HepG2 (cell line): ENCODE data around the gene MIER2. TPM values are rescaled to one million over a fixed set of nuclear protein-coding genes. Genes with fewer than 3 reads are reported as not detected.

Experiments
- ELF3 ChIP-seq: IDR thresholded peaks from 2 replicates; pipeline ENCODE4 v1.6.1; 2016; ENCODE audit warnings: missing genetic modification reagents, missing compliant biosample characterization
- GZF1 ChIP-seq: sonication (generic); formaldehyde crosslinking; IDR thresholded peaks from 2 replicates; pipeline ENCODE4 v1.5.1; 2020; ENCODE audit warnings: mild to moderate bottlenecking, missing genetic modification reagents
- HIVEP1 ChIP-seq: sonication (generic); formaldehyde crosslinking; IDR thresholded peaks from 2 replicates; pipeline ENCODE4 v1.4.0; 2020; ENCODE audit warnings: mild to moderate bottlenecking, missing genetic modification reagents
- HNRNPH1 ChIP-seq: fragments of 200-400 bp; formaldehyde crosslinking; optimal IDR thresholded peaks from 2 replicates; pipeline ENCODE3; 2017; ENCODE audit warnings: mild to moderate bottlenecking, low read depth, low read length
- KLF15 ChIP-seq: sonication (generic); formaldehyde crosslinking; IDR thresholded peaks from 2 replicates; pipeline ENCODE4 v1.8.1; 2023; ENCODE audit warnings: borderline replicate concordance, mild to moderate bottlenecking, inconsistent platforms, missing genetic modification reagents, mixed read lengths
- PBX3 ChIP-seq: sonication (generic); formaldehyde crosslinking; IDR thresholded peaks from 2 replicates; pipeline ENCODE4 v1.8.1; 2023; ENCODE audit warnings: missing genetic modification reagents, inconsistent platforms, borderline replicate concordance
- PITX1 ChIP-seq: sonication (generic); formaldehyde crosslinking; IDR thresholded peaks from 2 replicates; pipeline ENCODE4 v1.5.1; 2020; ENCODE audit warnings: mild to moderate bottlenecking, missing genetic modification reagents
- POLR2AphosphoS2 ChIP-seq: IDR thresholded peaks from 2 replicates; pipeline ENCODE4 v1.6.1; 2011; ENCODE audit warnings: low read depth, low read length, improper control_type of control experiment
- SP1 ChIP-seq, 2 experiments: fragments of 450-650 bp in 1 of 2; sonication (generic) in 1 of 2; formaldehyde crosslinking in 1 of 2; IDR thresholded peaks; 2 replicates each; pipeline versions ENCODE4 v1.4.0 to v1.6.1; 2016 to 2020; ENCODE audit warnings: missing genetic modification reagents in 1 of 2
- SP4 ChIP-seq: sonication (generic); formaldehyde crosslinking; IDR thresholded peaks from 2 replicates; pipeline ENCODE4 v1.8.1; 2023; ENCODE audit warnings: mild to moderate bottlenecking, missing genetic modification reagents
- polyA plus RNA-seq, 8 experiments: library from polyadenylated mRNA; depleted of rRNA in 3 of 8; stranded (reverse) in 7 of 8; unstranded in 1 of 8; fragments of >200 nt; fragmentation: Illumina TruSeq in 4 of 8; extraction: Trizol in 4 of 8; gene quantifications; 2 replicates each; pipeline versions ENCODE4 v1.2.1 to v1.2.3, GENCODE V29; 2011 to 2016; ENCODE audit warnings: low read depth in 4 of 8, missing spikeins in 1 of 8, mixed read lengths in 1 of 8; ENCODE audit not compliant: insufficient read depth in 1 of 8
- total RNA-seq, 5 experiments: library from RNA; depleted of rRNA; stranded (reverse); fragments of >200 nt; fragmentation: Illumina TruSeq; extraction: Trizol; gene quantifications; 2 replicates each; pipeline ENCODE4 v1.2.3, GENCODE V29; 2016; ENCODE audit warnings: low read depth in 1 of 5
- TF ChIP-seq, protein P1 (sequence below), 2 experiments: sonication (generic) in 1 of 2; formaldehyde crosslinking in 1 of 2; IDR thresholded peaks; 2 replicates each; pipeline versions ENCODE4 v1.5.1 to v1.6.1; 2011 to 2020; ENCODE audit warnings: borderline replicate concordance in 1 of 2, low read depth in 1 of 2, low read length in 1 of 2, mild to moderate bottlenecking in 1 of 2, missing genetic modification reagents in 1 of 2, moderate library complexity in 1 of 2
- TF ChIP-seq, protein P2 (sequence below): sonication (generic); formaldehyde crosslinking; IDR thresholded peaks from 2 replicates; pipeline ENCODE4 v1.5.0; 2020; ENCODE audit warnings: mild to moderate bottlenecking, missing genetic modification reagents, borderline replicate concordance

MIER2 gene
- total and polyA plus RNA-seq, 2 of the 13 experiments (the other 11 are each of a cell fraction or from before 2014, with no cell fraction given) = 9.6 to 25.7 TPM

GRCh38 chr19:344625-345319 is at the start of gene MIER2 (continued):
- TF ChIP-seq HIVEP1 (CRISPR knock-in tag) (peak; percentile 54), SP1 (IDR thresholded peaks at IDR 0.05) (no peak), SP1 (CRISPR knock-in tag; IDR thresholded peaks at IDR 0.05) (peak; percentile 92), PBX3 (CRISPR knock-in tag) (no peak), GZF1 (CRISPR knock-in tag) (no peak), KLF15 (no peak), PITX1 (CRISPR knock-in tag) (no peak), HNRNPH1 (no peak), SP4 (CRISPR knock-in tag) (peak; percentile 90), ELF3 (CRISPR knock-in tag) (peak; percentile 41; the same call in 1 of the 2 replicates), POLR2AphosphoS2 (no peak)
- TF ChIP-seq, protein P1, sequence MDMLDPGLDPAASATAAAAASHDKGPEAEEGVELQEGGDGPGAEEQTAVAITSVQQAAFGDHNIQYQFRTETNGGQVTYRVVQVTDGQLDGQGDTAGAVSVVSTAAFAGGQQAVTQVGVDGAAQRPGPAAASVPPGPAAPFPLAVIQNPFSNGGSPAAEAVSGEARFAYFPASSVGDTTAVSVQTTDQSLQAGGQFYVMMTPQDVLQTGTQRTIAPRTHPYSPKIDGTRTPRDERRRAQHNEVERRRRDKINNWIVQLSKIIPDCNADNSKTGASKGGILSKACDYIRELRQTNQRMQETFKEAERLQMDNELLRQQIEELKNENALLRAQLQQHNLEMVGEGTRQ (IDR thresholded peaks at IDR 0.05; ENCODE audit: low read depth, low read length) = 0 out of 2 replicates have a peak, but pooled peaks have one; percentile 12
- TF ChIP-seq, protein P1 (CRISPR knock-in tag; IDR thresholded peaks at IDR 0.05; ENCODE audit: borderline replicate concordance) = no peak
- TF ChIP-seq, protein P2, sequence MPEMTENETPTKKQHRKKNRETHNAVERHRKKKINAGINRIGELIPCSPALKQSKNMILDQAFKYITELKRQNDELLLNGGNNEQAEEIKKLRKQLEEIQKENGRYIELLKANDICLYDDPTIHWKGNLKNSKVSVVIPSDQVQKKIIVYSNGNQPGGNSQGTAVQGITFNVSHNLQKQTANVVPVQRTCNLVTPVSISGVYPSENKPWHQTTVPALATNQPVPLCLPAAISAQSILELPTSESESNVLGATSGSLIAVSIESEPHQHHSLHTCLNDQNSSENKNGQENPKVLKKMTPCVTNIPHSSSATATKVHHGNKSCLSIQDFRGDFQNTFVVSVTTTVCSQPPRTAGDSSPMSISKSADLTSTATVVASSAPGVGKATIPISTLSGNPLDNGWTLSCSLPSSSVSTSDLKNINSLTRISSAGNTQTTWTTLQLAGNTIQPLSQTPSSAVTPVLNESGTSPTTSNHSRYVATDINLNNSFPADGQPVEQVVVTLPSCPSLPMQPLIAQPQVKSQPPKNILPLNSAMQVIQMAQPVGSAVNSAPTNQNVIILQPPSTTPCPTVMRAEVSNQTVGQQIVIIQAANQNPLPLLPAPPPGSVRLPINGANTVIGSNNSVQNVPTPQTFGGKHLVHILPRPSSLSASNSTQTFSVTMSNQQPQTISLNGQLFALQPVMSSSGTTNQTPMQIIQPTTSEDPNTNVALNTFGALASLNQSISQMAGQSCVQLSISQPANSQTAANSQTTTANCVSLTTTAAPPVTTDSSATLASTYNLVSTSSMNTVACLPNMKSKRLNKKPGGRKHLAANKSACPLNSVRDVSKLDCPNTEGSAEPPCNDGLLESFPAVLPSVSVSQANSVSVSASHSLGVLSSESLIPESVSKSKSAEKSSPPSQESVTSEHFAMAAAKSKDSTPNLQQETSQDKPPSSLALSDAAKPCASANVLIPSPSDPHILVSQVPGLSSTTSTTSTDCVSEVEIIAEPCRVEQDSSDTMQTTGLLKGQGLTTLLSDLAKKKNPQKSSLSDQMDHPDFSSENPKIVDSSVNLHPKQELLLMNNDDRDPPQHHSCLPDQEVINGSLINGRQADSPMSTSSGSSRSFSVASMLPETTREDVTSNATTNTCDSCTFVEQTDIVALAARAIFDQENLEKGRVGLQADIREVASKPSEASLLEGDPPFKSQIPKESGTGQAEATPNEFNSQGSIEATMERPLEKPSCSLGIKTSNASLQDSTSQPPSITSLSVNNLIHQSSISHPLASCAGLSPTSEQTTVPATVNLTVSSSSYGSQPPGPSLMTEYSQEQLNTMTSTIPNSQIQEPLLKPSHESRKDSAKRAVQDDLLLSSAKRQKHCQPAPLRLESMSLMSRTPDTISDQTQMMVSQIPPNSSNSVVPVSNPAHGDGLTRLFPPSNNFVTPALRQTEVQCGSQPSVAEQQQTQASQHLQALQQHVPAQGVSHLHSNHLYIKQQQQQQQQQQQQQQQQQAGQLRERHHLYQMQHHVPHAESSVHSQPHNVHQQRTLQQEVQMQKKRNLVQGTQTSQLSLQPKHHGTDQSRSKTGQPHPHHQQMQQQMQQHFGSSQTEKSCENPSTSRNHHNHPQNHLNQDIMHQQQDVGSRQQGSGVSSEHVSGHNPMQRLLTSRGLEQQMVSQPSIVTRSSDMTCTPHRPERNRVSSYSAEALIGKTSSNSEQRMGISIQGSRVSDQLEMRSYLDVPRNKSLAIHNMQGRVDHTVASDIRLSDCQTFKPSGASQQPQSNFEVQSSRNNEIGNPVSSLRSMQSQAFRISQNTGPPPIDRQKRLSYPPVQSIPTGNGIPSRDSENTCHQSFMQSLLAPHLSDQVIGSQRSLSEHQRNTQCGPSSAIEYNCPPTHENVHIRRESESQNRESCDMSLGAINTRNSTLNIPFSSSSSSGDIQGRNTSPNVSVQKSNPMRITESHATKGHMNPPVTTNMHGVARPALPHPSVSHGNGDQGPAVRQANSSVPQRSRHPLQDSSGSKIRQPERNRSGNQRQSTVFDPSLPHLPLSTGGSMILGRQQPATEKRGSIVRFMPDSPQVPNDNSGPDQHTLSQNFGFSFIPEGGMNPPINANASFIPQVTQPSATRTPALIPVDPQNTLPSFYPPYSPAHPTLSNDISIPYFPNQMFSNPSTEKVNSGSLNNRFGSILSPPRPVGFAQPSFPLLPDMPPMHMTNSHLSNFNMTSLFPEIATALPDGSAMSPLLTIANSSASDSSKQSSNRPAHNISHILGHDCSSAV (CRISPR knock-in tag) = no peak
